Measurements from ENCODE around the gene SMOC1.

GRCh38 chr14:69996216-69996615 is 117.0 kb downstream of the SMOC1 start:
- TF ChIP-seq CTCF (IDR thresholded peaks at IDR 0.05) (no peak), POLR2A (IDR thresholded peaks at IDR 0.05) (no peak), EP300 (IDR thresholded peaks at IDR 0.05) (no peak), POLR2AphosphoS5 (IDR thresholded peaks at IDR 0.05) (no peak)

Measured in sigmoid colon (tissue), 4 donors.